OCI-LY3 (cell line): ENCODE measurements around the gene KLF3.

Source experiments
- H2AFZ ChIP-seq: fragments of 200-600, 300-600 bp; shearing (Covaris generic); 2 replicates; pipeline ENCODE4 v1.6.0; 2014; ENCODE audit warnings: antibody characterized with exemption, low read depth, low read length
- H3K27ac ChIP-seq: fragments of 200-600, 300-600 bp; sonication (generic); 2 replicates; pipeline ENCODE4 v1.5.1; 2014; ENCODE audit warnings: mild to moderate bottlenecking, low read length, moderate library complexity, mixed read lengths
- H3K27me3 ChIP-seq: fragments of 200-600, 300-600 bp; sonication (generic); 2 replicates; pipeline ENCODE4 v1.6.1; 2014; ENCODE audit warnings: low read depth, low read length, mixed read lengths
- H3K36me3 ChIP-seq: fragments of 200-600, 300-600 bp; sonication (generic); replicated peaks from 2 replicates; pipeline ENCODE3; 2014; ENCODE audit warnings: low read depth, low read length, mixed read lengths
- H3K4me1 ChIP-seq: fragments of 300-600, 200-600 bp; sonication (generic); 2 replicates; pipeline ENCODE4 v1.6.1; 2014; ENCODE audit warnings: low read length, mixed read lengths
- H3K4me2 ChIP-seq: fragments of 200-600, 300-600 bp; sonication (generic); 2 replicates; pipeline ENCODE4 v1.6.1; 2014; ENCODE audit warnings: low read length, mixed read lengths
- H3K4me3 ChIP-seq: fragments of 300-600, 200-600 bp; sonication (generic); 2 replicates; pipeline ENCODE4 v1.5.1; 2014; ENCODE audit warnings: antibody characterized with exemption, mild to moderate bottlenecking, low read length, moderate library complexity
- H3K79me2 ChIP-seq: fragments of 300-600, 200-600 bp; shearing (Covaris generic); 2 replicates; pipeline ENCODE4 v1.6.1; 2014; ENCODE audit warnings: mild to moderate bottlenecking, low read length, mixed read lengths
- H3K9ac ChIP-seq: fragments of 300-600, 200-600 bp; shearing (Covaris generic); 2 replicates; pipeline ENCODE4 v1.6.0; 2014; ENCODE audit warnings: mild to moderate bottlenecking, low read length, moderate library complexity
- H3K9me3 ChIP-seq: fragments of 200-600, 300-600 bp; shearing (Covaris generic); 2 replicates; pipeline ENCODE4 v1.6.1; 2014; ENCODE audit warnings: low read length, mixed read lengths; ENCODE audit not compliant: insufficient read depth
- H4K20me1 ChIP-seq: fragments of 200-600, 300-600 bp; sonication (generic); 2 replicates; pipeline ENCODE4 v1.6.1; 2016; ENCODE audit warnings: low read length, mixed read lengths; ENCODE audit not compliant: insufficient read depth
- CTCF ChIP-seq: fragments of 200-600, 300-600 bp; sonication (generic); IDR thresholded peaks from 2 replicates; pipeline ENCODE4 v1.5.1; 2014; ENCODE audit warnings: antibody characterized with exemption, low read length, low read depth
- EZH2phosphoT487 ChIP-seq: fragments of 200-600 bp; shearing (Covaris generic); IDR thresholded peaks from 2 replicates; pipeline ENCODE4 v1.6.1; 2018; ENCODE audit warnings: antibody characterized with exemption, mixed run types, low read depth

Gene KLF3

DNA sequence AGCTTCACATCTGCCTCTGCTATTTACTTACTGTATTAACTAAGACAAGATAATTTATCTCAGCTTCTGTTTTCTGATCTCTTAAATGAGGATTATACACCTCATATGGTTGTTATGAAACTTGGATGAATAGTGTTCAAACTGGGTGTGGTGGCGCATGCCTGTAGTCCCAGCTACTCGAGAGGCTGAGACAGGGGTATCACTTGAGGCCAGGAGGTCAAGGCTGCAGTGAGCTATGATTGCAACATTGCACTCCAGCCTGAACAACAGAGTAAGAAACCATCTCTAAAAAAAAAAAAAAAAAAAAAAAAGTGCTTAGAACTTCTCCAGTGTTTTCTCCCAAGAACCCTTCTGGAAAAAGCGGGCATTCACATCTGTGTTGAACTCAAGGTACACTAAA lies 19.8 kb upstream of the KLF3 start:
- H3K36me3 ChIP-seq: no peaks in the 10 kb centered on the region
- no peak overlapping the region for H3K27ac ChIP-seq
- H3K27me3 ChIP-seq: peaks cover 32% of the 10 kb centered on the region
- no peaks in the 10 kb centered on the region for H4K20me1 ChIP-seq
- H3K9ac ChIP-seq: no peak overlapping the region
- no peak overlapping the region for H3K4me3 ChIP-seq
- TF ChIP-seq EZH2phosphoT487 (no peak), CTCF (no peak)
- H3K4me1 ChIP-seq: no peaks in the 10 kb centered on the region
- no peak overlapping the region for H3K4me2 ChIP-seq
- no peaks in the 10 kb centered on the region for H3K9me3 ChIP-seq
- no peaks in the 10 kb centered on the region for H3K79me2 ChIP-seq
- no peak overlapping the region for H2AFZ ChIP-seq

DNA sequence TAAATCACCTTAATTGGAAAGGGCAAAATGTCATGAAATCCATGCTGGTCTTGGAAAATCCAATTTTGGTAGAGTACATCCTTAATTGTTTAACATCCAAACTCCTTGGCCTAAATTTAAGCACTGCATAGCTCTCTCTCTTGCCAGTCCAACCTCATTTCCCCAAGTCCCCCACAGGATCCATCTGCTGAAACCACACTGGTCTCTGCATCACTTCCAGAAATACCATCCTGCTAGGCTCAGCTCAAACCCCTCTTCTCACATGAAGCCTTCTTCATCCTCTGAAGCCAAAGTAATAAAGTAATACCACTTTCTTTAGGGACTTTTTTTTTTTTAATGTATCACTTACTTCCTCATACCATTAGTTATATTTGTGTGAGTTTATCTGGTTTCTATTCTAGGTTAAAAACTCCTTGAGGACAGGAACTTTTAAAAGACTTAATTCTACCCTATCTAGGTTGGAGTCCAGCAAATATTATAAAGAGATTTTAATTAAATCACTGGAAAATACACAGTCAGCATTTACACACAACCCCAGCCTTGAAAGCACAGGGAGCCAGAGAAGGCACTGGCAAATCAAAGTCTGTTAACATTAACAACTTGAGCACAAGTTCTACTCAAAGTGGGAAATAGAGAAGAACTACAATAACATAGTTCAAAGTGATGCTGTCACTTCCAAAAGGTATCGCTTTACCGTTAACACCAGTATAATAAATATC lies 16.7 kb upstream of the KLF3 start:
- H4K20me1 ChIP-seq: no peaks in the 10 kb centered on the region
- H3K36me3 ChIP-seq: no peaks in the 10 kb centered on the region
- H3K9me3 ChIP-seq: no peaks in the 10 kb centered on the region

GRCh38 chr4:38650133-38650532 lies 13.9 kb upstream of the KLF3 start:
- Histone ChIP-seq H4K20me1 (no peaks in the 10 kb centered on the region), H3K36me3 (no peaks in the 10 kb centered on the region), H3K27ac (no peak overlapping the region), H3K9me3 (no peaks in the 10 kb centered on the region), H3K4me1 (no peaks in the 10 kb centered on the region), H3K79me2 (no peaks in the 10 kb centered on the region), H2AFZ (no peak overlapping the region), H3K27me3 (peaks cover 17% of the 10 kb centered on the region), H3K9ac (no peak overlapping the region), H3K4me2 (no peak overlapping the region), H3K4me3 (no peak overlapping the region)
- TF ChIP-seq CTCF (no peak), EZH2phosphoT487 (no peak)

More for the DNA sequence above, 16.7 kb upstream of the KLF3 start:
- Histone ChIP-seq H2AFZ (no peak overlapping the region), H3K79me2 (no peaks in the 10 kb centered on the region), H3K27me3 (peaks cover 18% of the 10 kb centered on the region; the same call in 1 of the 2 replicates), H3K4me3 (no peak overlapping the region), H3K4me1 (no peaks in the 10 kb centered on the region), H3K9ac (no peak overlapping the region), H3K4me2 (no peak overlapping the region), H3K27ac (no peak overlapping the region)
- TF ChIP-seq EZH2phosphoT487: no peak
- TF ChIP-seq CTCF: no peak

DNA sequence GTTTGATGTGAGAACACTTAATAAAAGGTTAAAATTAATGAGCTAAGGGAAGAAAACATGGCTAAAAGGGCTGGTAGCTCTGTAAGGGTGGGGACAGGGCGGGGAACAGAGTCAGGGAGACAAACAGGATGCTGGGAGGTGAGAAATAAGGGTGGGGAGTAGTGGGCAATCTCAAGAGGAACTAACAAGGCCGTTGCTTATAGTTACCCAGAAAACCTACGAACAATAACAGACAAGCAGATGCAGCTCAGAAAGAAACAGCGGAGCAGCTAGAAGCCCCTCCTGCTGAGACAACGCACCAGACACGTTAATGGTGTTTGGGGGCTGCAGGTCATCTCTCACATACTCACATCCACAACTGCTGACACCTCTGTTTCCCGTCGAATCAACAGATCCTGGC lies 9.7 kb upstream of the KLF3 start:
- Histone ChIP-seq H3K36me3 (no peaks in the 10 kb centered on the region), H3K27ac (no peak overlapping the region), H3K9ac (no peak overlapping the region), H4K20me1 (no peaks in the 10 kb centered on the region), H3K4me2 (no peak overlapping the region), H2AFZ (no peak overlapping the region), H3K79me2 (no peaks in the 10 kb centered on the region), H3K9me3 (no peaks in the 10 kb centered on the region), H3K4me1 (no peaks in the 10 kb centered on the region), H3K4me3 (no peak overlapping the region), H3K27me3 (peaks cover 40% of the 10 kb centered on the region)
- TF ChIP-seq CTCF (no peak), EZH2phosphoT487 (no peak)
